Cardiac fibroblast (primary cell): Measurements from ENCODE around the gene PRPF38B.

Experiments used
- DNase-seq, 2 donors: peaks; one replicate each; pipeline versions ENCODE4 v3.0.0 to v3.0.0-alpha.2; 2010; ENCODE audit warnings: low read depth in 2 of 2
- H3K4me3 ChIP-seq, 2 donors: replicated peaks in 1 of 2; 1 replicate in 1 of 2; 2 replicates in 1 of 2; pipeline ENCODE4 v1.5.1; 2011; ENCODE audit warnings: low read depth in 2 of 2, low read length in 2 of 2, mild to moderate bottlenecking in 2 of 2, moderate library complexity in 1 of 2
- TF ChIP-seq, protein P1 (sequence below): IDR thresholded peaks from one replicate; pipeline ENCODE4 v1.5.1; 2011; ENCODE audit warnings: low read depth, mild to moderate bottlenecking, low read length, inconsistent platforms

Gene PRPF38B

GRCh38 chr1:108734171-108734865 is 42.2 kb downstream of the PRPF38B start:
- TF ChIP-seq, protein P1, sequence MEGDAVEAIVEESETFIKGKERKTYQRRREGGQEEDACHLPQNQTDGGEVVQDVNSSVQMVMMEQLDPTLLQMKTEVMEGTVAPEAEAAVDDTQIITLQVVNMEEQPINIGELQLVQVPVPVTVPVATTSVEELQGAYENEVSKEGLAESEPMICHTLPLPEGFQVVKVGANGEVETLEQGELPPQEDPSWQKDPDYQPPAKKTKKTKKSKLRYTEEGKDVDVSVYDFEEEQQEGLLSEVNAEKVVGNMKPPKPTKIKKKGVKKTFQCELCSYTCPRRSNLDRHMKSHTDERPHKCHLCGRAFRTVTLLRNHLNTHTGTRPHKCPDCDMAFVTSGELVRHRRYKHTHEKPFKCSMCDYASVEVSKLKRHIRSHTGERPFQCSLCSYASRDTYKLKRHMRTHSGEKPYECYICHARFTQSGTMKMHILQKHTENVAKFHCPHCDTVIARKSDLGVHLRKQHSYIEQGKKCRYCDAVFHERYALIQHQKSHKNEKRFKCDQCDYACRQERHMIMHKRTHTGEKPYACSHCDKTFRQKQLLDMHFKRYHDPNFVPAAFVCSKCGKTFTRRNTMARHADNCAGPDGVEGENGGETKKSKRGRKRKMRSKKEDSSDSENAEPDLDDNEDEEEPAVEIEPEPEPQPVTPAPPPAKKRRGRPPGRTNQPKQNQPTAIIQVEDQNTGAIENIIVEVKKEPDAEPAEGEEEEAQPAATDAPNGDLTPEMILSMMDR = no peak
- H3K4me3 ChIP-seq = no peak overlapping the region

GRCh38 chr1:108742253-108742652 is 50.1 kb downstream of the PRPF38B start:
- no peak overlapping the region for H3K4me3 ChIP-seq
- TF ChIP-seq, protein P1 = no peak
- no peak for DNase-seq

More at GRCh38 chr1:108734171-108734865, 42.2 kb downstream of the PRPF38B start:
- DNase-seq = no peak

DNA sequence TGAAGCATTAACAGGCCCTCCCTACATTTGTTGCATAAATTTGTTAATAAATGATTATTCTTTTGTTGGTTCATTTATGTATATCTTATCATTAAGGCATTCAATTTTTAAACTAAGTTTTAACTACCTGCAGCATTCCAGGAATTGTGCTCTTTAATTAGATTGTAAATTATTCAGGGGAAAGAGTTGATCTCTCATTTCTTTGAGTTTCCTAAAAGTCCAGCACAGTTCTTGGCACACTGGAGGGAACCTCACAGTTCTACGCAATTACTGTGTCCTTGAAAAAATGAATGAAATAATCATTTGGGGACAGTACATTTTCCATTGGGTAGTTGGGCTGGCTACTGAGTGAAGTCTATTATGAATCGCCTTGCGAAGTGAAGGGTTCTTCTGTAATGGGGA is 53.9 kb downstream of the PRPF38B start:
- TF ChIP-seq, protein P1 = no peak
- DNase-seq = no peak
- no peak overlapping the region for H3K4me3 ChIP-seq

DNA sequence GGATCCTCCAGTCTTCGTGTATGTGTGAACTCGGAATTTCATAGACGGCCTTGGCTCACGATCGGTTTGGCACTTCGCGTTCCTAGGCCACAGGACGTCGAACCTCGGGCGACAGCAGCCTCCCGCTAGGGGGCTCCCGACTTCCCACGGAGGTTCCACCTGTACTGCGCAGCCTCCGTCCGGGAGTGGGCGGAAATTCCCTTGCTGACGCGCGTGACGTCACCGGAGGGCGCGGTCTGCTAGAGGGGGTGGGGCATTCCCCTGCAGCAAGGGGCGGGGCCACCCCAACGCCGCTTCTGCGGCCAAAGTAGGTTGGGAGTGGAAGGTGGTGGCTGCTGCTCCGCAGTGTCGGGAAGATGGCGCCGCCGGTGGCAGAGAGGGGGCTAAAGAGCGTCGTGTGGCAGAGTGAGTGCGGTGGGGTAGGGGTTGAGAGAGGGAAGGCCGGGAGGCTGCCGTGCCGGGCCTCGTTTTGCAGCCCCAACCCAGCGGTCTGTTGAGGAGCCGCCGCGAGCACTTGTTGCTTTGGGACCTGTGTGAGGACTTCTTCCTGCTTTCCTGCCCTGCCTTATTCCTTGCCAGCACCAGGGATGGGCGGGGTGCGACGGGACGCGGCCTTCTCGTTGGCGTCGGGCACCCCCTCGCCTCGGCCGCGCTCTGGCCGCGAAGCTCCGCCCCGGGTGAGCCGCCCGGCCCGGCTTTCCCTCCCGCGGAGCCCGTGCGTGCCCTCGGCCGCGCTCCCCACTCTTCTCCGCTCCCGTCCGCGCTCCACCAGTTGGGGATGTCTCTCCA is 54.5 kb downstream of the PRPF38B start, which contains the start of gene STXBP3:
Gene STXBP3 (plus strand): TSS at position 293 of the 789 bp plus-strand sequence. CDS start 64 bp downstream, at position 357.
- TF ChIP-seq, protein P1 = peak; percentile 97
- DNase-seq = peak; percentile 99
- peak within 1 kb of the TSS; percentile 88 to 95 for H3K4me3 ChIP-seq

DNA sequence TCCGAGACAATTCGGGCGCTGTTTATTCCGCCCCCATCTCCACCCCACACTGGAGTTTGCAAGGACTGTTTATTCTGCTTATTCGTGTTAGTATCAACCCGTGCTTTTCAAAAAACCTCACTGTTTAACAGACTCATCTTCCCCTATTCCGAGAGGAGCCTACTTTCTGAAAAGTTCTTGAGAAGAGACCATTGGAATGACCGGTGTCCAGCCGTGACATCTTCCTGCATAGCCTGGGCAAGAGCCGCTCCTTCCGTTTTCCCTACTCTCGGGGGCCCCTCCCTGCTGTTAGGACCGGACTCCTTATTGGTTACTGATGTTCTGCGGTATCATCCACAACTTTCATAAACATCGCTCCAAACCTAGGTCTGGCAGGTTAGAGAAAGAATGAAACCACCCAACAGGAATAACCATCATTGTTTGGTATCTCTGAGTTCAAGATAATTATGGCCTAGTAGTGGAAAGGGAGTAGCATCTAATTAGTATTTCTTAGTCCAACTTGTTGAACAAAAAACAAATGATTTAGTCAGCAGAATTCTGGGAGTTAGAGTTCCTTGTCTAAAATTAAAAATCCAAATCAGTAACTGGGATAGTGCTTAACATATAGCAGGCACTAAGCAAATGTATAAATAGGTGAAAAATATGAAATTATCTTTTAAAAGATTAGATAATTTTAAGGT is 55.2 kb downstream of the PRPF38B start:
- peak; percentile 89 to 90 for DNase-seq
- TF ChIP-seq, protein P1 = no peak
- H3K4me3 ChIP-seq = peak overlapping the region; percentile 88 to 95

- TF ChIP-seq, protein P1 = no peak
- H3K4me3 ChIP-seq = peak overlapping the region in 1 of 2 donors; percentile 88
Measured at GRCh38 chr1:108747898-108748297, 55.8 kb downstream of the PRPF38B start.

More at GRCh38 chr1:108747898-108748297, 55.8 kb downstream of the PRPF38B start:
- no peak for DNase-seq
